HG03280 (cell line): ENCODE data around the gene MEGF11.

Experiments used
- ATAC-seq: cut with Tn5 transposase; IDR thresholded peaks from one replicate; pipeline ENCODE4 v1.9.1; 2021; ENCODE audit warnings: mild to moderate bottlenecking, moderate library complexity; ENCODE audit not compliant: unreplicated experiment

Gene MEGF11

DNA sequence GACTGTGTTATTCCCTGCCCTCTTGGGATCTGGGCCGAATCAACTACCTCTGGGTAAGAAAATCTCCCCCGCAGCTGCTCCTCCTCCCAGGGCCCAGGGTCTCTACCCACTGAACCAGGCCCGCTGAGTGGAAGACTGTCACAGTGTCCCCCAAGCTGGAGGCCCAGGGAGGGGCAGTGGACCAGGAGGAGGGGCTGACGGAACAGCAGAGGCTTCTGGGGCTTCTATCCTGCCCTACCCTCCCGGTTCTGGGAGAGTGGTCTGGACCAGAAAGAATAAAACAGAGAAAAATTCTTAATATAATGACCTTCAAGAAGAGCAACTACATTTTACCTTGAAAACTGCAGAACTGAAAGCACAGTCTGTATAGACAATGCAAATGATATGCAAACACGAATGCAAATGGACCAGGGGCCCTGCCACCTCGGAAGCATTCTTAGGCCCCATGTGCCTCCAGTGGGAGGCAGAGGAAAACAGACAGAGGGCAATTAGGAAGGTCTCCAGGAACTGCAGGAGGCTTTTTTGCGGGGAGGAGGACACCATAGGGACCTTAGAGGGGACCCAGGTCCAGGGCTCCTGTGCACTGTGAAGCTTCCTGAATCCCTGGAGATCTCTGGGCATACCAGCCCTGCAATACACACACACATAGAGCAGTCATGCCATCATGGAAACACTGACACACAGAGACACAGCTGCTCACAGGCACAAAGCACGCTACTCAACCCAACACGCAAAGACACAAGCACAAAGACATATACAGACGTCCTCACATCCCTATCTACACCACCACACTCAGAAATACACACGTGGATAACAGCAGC, 12.3 kb downstream of the MEGF11 start:
- no peak for ATAC-seq

DNA sequence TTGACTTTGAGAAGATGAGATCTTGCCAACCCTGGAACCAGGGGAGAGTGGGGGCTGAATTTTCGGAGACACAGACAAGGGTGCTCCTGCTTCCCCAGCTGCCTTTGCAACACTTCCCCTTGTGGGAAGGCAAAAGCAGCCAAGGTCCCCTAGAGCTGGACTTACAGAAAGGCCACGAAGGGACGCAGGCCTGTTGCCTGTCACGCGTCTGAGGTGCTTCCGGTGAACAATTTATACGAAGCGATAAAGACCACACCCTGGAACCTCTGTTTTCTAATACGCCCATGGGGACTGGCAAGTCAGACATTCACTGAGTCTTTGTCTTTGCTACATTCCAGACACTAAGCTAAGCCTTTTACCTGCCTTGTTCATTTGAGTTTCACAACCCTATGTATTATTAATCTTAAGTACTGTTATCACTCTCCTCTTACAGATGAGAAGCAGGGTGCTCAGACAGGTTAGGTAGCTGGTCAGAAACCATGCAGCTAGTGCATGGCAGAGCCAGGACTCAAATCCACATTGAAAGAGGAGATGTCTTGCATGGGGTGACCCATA, 13.2 kb downstream of the MEGF11 start:
- ATAC-seq = no peak

DNA sequence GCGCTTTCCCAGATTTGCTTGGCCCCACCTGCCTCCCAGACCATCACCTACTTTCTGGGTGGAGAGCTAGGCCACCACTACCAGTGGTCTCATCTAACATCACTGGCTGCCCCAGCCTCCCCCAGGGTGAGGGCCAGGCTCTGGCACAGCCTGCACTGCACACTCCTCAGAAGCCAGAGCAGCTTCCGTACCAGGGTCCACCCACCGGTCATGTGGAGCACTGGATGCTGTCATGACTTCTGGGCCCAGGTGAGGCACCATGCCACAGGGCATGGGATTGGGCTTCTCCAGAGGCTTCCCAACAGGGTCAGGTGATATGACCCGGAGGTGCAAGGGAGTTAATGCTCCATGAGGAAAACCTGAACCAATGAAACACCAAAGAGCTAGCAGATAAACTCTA, 14.0 kb downstream of the MEGF11 start:
- ATAC-seq = no peak

DNA sequence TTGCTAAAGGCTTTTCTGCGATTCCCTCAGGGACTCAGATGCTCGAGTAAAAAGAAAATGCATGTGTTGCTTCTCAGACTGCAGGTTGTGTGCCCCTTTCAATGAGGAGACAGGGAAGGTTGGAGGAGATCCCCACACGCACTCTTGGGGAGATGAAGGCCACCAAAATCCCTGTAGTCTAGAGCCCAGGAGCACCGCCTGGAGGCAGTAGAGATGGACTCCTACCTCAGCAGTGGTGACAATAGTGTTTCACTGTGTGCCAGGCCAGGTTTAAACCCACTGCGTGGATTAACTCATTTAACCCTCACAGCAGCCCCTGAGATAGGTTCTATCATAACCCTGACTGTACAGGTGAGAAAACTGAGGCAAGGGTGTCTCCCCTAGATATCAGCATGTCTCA, 15.2 kb downstream of the MEGF11 start:
- ATAC-seq = no peak

DNA sequence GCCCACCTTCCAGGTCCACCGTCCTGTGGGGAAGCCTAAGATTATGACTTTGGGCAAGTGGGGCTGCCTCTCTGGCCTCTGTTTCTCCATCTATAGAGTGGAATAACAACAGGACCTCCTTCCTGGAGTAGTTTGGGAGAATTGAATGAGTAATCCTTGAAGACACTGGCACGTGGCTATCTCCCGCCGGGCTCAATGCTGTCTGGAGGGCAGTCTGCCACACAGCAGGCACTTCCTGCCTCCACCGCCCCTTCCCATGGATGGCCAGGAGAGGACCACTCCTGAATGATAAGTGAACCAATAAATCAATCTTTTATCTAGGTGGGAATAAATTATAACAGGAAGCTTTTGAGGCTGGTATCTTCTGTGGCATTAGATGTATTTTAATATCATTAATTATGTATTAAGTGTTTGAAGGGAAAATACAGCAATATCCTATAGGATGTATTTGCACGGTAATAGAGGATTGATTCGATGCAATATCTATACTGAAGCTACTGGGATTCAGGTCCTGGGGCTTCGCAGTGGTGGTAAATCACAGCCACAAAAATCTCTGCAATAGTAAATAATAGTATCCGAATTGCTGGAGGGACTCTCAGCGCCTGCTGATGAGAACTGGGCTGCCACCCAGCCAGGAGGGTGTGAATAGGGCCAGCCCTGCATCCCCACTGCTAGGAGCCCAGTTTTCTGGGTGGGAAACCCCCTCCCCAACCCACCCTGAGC, 15.9 kb downstream of the MEGF11 start:
- no peak for ATAC-seq

DNA sequence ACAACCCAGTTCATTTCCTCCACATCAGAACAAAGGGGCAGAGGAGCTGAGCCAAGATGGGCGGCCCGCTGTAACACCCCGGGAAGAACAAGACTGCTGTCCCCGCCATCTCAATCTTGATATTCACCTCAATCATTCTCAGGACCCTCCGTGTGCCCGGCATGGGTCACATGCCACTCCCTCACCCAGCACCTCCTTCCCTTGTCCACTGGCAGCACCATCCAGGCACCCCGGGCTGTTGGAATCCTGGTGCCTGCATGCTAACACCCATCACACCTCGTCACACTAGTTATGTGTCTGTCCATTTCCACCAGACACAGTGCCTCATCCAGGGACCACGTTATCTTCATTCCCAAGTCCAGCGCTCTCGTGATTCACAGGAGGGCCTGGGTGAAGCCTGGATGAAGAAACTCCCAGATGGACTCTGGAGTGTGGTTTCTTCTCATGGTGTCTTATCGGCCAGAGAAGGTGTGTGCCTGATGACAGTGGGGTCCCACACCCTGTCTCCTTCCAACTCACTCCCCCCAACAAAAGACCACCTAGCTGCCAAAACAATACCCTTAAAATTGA, 16.7 kb downstream of the MEGF11 start:
- no peak for ATAC-seq

DNA sequence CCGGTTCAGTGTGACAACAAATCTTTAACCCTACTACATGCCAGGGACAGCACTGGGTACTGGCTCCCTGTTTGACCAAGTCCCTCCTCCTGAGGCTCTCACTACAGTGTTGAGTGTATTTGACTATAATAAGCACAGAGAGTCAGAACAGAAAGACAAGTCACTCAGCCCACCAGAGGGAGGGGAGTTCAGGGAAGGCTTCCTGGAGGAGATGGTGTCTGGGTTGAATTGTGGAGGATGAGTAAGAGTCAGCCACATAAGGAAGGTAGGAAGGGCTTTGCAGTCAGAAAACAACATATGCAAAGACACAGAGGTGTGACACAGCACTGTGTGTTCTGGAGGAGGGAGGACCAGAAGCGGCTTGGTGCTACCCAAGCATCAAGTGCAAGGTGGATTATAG, 17.7 kb downstream of the MEGF11 start:
- ATAC-seq = no peak

DNA sequence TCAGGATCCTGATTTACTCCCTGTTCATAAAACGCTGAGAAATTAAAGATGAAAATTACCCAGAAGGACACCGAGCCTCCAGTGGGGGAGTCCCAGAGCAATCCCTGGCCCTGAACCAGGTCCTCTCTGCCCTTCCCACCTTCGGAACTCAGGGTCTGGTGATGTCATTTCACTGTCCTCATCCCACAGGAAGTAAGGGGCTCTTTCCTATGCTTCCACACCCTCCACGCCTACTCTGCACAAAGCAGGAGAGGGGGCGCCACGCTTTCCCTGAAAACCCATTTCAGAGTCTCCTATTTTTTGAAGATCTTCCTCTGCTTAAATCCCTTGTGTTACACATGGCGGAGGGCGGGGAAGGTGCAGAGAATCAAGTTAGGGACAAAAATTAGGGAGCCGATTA, 18.8 kb downstream of the MEGF11 start:
- no peak for ATAC-seq

DNA sequence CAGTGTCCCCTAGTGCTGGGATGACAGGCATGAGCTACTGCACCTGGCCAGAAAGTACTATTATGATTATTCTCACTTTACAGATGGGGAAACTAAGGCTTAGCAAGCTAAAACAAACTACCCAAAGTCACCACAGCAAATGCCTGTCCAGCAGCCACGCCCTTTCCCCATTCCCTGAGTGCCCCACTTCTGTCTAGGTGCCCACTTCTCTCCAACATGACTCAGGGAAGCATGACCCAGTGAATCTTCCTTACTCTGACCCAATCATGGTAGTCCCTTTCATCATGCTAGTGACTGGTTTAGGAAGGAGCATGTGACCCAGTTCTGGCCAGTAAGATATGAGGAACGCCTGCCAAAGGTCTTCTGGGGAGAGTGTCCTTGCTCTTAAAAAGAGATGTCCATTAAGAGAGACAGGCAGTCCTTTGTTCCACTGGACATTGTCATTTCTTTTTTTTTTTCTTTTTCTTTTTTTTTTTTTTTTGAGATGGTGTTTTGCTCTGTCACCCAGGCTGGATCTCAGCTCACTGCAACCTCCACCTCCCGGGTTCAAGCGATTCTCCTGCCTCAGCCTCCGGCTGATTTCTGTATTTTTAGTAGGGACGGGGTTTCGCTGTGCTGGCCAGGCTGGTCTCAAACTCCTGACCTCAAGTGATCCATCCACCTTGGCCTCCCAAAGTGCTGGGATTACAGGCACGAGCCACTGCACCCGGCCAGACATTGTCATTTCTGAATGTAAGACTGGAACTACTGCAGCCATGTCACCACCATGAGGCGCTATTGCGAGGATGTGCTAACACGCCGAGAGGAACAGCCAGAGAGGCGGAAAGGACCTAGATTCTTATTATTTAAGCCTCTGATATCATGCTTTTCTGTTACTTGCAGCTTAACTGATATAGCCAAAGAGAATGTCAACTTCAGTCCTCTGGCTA, 19.8 kb downstream of the MEGF11 start:
- ATAC-seq = no peak

DNA sequence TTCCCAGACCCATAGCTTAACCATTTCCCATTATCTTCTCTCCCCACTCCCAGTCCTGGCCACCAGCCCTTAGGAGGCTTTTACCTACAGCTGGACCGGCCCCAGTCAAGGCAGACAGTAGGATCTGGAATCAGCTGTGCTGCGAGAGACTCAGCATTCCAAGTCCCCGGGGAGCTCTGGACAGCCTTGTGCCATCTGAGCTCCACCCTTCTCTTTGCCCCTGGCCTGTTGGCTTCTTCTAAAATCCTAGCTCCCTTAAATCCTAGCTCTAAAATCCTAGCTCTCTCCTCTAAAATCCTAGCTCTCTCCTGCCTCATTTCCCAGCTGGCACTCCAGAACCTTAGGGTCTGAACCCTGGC, 21.3 kb downstream of the MEGF11 start:
- ATAC-seq = no peak

DNA sequence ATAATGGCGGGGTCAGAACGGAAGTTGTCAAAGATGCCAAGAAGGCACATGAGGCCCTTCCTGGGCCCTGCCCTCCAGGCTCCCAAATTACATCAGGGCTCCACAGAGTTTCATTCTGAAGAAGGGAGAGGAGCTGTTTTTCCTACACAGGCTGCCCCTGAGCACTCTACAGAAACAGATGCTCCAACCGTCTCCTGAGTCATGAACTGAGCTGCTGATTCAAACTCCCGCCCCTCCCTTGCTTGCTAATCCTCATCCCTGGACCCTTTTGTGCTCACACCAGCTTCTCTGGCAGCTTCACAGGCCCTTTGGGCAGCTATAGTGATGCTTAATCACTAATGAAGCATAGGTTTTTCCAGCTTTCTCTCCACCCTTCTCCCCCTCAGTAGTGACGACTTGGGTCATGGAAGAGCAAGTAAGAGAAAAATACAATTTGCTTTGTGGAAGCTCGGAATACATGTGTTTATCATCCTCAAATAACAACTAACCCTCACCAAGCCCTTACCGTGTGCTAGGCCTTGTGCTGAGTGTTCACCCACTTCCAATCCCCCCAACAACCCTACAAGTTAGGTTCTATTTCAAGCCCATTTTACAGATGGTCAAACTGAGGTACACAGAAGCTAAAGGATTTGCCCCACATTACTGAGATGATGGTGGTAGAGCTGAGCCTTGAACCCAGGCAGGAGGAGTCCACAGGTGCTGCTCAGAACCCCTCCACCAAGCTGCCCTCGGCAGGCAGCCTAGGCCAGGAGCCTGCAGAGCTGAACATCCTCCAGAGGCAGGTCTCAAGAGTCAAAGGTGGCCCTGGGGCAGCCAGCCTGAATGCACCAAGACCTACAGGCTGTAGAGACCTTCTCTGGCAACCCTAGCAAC, 21.9 kb downstream of the MEGF11 start:
- ATAC-seq = no peak

DNA sequence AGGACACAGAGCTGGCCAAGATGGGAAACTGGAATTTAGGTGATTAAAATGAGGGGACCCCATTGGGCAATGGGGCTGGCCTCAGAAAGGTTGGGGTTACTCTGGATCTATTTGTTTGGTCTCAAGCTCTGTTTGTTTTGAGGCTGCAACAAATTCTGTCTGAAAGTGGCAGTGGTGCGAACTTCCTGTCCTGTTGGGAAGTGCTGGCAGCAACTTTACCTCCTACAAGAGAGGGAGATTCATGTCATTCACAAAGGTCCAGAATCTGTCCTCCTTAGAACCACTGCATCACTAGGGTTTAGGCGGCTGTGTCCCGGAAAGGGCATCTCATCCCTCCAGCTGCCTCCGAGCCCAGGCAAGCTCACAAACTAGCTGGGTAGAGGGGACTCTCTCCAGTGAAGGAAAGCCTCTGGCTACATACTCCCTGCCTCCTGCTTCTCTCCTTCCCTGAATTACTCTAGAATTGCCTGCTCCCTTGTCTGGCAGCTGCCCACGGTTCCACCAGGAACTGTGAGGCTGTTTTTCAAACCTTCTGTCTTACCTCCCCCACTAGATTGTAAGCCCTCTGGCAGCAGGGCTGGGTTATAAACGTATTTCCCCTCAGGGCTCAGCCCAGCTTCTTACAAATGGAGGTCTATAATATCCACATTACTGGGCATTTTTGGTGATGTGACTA, 23.6 kb downstream of the MEGF11 start:
- ATAC-seq = no peak

DNA sequence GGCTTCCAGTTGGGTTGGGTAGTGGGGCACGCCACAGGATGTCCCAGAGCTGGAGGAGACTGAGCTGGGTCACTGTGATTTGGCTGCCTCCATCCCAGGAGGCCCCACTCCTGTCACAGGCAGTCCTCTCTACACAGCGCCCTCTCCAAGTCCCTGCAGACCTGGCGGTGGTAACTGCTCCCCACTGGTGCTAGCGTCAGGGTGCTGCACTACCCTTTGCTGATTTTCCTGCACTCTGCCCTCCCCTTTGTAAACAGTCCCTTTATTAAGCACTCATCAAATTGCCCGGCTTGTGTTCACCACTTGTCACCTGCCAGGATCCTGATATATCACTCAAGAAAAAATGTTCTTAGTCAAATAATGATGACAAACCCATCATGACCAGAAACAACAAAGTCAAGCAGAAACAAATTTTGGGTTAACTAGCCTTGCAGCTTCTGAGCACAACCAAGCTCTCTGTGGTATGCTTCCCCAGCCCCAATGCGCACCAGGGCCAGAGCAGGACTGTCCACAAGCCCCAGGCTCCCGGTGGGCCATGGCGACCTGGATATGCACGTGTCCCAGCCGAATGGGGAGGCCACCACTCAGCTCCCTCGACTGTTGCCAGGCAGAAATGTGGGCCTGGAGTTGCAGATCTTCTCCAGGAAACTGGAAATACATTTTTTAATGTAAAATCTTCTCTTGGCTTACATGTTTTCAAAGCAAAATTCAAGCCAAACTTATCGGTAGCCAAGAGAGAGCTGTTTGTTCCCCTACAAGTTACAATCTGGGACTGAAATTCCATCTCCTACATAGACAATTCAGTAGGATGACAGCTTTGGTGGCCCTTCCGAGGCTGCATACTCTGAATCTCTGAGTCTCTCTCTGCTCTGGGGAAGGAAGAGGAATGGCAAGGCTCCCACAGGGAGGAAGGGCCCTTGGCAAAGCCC, 24.5 kb downstream of the MEGF11 start:
- no peak for ATAC-seq

DNA sequence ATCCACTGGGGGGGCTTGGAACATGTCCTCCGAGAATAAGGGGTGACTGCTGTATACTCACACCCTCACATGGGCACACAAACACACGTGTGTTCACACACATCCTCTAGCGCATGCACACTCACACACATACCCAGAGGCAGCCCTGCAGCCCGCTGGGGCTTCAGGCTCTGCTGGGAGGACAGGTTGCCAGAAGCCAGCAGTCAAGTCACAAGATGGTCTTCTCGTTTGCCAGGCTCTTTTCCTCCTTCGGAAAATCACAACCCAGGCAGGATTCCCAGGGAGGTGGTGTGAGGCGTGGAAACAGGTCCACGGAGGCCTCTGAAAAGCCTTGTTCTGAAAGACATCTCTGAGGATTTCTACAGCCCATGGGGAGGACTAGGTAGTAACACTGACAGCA, 26.8 kb downstream of the MEGF11 start:
- no peak for ATAC-seq

DNA sequence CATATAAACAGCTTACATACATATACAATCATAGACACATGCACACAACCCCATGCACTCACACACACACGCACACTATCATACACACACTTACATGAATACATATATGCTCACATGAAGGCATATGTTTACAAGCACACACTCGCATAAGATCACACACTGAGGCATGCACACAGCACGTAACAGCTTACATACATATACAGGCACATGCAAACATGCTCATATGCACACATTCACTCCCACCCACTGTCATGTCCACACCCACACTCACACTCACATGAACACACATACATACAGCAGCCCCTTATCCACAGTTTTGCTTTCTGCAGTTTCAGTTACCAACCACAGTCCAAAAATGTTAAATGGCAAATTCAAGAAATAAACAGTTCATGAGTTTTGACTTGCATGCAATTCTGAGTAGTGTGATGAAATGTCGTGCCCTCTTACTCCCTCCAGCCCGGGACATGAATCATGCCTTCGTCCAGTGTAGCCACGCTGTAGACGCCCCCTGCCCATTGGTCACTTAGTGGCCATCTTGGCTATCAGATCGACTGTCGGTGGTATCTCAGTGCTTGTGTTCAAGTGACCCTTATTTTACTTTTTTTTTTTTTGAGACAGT, 27.8 kb downstream of the MEGF11 start:
- ATAC-seq = no peak

DNA sequence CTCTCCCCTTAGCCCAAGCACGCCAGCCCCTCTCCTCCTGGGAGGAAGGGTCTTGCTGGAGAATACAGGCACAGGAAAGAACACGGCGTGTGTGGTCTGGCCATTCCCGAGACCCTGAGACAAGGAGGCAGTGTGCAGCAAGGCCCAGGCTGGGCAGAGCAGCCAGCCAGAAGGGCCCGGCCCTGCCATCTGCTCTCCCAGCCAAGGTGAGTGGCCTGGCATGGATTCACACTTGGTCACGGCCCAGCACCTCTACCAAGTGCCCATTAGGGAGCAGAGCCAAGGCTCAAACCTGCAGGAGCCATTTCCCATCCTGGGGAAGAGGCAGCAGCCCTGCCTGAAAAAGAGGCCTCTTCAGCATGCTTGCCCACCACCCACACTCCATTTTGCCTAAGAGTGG, 28.6 kb downstream of the MEGF11 start:
- ATAC-seq = no peak

DNA sequence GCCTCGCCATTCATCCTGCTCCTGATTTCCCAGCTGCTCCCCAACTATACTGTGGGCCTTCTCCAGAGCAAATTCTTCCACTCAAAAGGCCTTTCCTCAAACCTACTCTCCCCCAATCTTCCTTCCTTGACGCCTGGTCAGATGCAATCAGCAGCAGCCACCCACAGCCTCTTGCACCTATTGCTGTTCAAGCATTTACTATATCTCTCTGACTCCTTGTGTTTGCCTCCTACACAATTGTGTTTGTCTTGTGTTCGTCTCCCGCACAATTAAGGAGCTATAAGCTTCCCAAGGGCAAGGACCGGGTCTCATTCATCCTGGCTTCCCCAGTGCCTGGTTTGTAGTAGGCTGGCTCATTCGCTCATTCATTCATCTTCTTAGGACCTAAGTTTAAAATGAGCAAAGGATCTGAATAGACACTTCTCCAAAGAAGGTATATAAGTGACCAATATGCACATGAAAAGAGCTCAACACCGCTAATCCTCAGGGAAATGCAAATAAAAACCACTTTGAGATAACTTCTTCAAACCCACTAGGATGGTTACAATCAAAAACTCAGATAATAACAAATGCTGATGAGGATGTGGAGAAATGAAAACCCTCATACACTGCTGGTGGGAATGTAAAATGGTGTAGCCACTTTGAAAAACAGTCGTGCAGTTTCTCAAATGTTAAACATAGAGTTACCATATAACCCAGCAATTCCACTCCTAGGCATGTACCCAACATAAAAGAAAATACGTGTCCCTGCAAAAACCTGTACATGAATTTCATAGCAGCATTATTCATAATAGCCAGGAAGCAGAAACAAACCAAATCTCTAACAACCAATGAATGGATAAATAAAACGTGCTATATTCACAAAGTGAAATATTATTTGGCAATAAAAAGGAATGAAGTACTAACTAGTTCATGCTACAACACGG, 31.0 kb downstream of the MEGF11 start:
- ATAC-seq = no peak
